H9 (cell line): ENCODE measurements around the gene TMEM107. TPM values are rescaled to one million over a fixed set of nuclear protein-coding genes. Genes with fewer than 3 reads are reported as not detected.
A peak's percentile ranks its signal among the peaks of the same experiment; 100 is the strongest.

Source experiments
- DNase-seq: peaks from one replicate; pipeline ENCODE4 v3.0.0-alpha.2; 2017
- H2AFZ ChIP-seq: one replicate; pipeline ENCODE4 v1.6.1; 2013; ENCODE audit warnings: mild to moderate bottlenecking, low read length, control low read depth, moderate library complexity
- H2AK5ac ChIP-seq: 2 replicates; pipeline ENCODE4 v1.6.1; 2013; ENCODE audit warnings: low read length, control low read depth, mixed read lengths; ENCODE audit not compliant: insufficient read length
- H2BK120ac ChIP-seq: one replicate; pipeline ENCODE4 v1.6.1; 2013; ENCODE audit warnings: low read depth, mild to moderate bottlenecking, low read length, control low read depth, inconsistent platforms; ENCODE audit not compliant: poor library complexity, severe bottlenecking
- H2BK12ac ChIP-seq: 2 replicates; pipeline ENCODE4 v1.6.1; 2013; ENCODE audit warnings: low read length, control low read depth, mixed read lengths, low read depth; ENCODE audit not compliant: insufficient read length
- H2BK15ac ChIP-seq: 2 replicates; pipeline ENCODE4 v1.6.1; 2013; ENCODE audit warnings: low read depth, low read length, control low read depth
- H2BK20ac ChIP-seq: one replicate; pipeline ENCODE4 v1.6.1; 2013; ENCODE audit warnings: low read depth, mild to moderate bottlenecking, low read length, control low read depth, inconsistent platforms; ENCODE audit not compliant: poor library complexity, severe bottlenecking
- H2BK5ac ChIP-seq: 2 replicates; pipeline ENCODE4 v1.6.1; 2013; ENCODE audit warnings: low read length, control low read depth, mixed read lengths; ENCODE audit not compliant: insufficient read length
- H3K14ac ChIP-seq: 2 replicates; pipeline ENCODE4 v1.6.1; 2013; ENCODE audit warnings: low read length, control low read depth; ENCODE audit not compliant: insufficient read depth
- H3K18ac ChIP-seq: 2 replicates; pipeline ENCODE4 v1.6.1; 2013; ENCODE audit warnings: low read depth, mild to moderate bottlenecking, mixed read lengths, low read length, control low read depth; ENCODE audit not compliant: insufficient read length
- H3K23ac ChIP-seq: 2 replicates; pipeline ENCODE4 v1.6.1; 2013; ENCODE audit warnings: low read length, control low read depth, mixed read lengths, low read depth; ENCODE audit not compliant: insufficient read length
- H3K23me2 ChIP-seq: 2 replicates; pipeline ENCODE4 v1.6.1; 2013; ENCODE audit warnings: low read depth, mild to moderate bottlenecking, mixed read lengths, low read length, control low read depth; ENCODE audit not compliant: insufficient read length, poor library complexity, severe bottlenecking
- H3K27ac ChIP-seq: 2 replicates; pipeline ENCODE4 v1.5.1; 2013; ENCODE audit warnings: low read length, control low read depth, mixed read lengths, low read depth; ENCODE audit not compliant: insufficient read length
- H3K27me3 ChIP-seq: 2 replicates; pipeline ENCODE4 v1.6.1; 2013; ENCODE audit warnings: low read length, control low read depth, inconsistent platforms; ENCODE audit not compliant: insufficient read depth
- H3K4ac ChIP-seq: 2 replicates; pipeline ENCODE4 v1.6.1; 2013; ENCODE audit warnings: low read depth, mild to moderate bottlenecking, control low read depth, inconsistent platforms, low read length, moderate library complexity
- H3K4me1 ChIP-seq: 2 replicates; pipeline ENCODE4 v1.6.1; 2013; ENCODE audit warnings: low read length, control low read depth, inconsistent platforms; ENCODE audit not compliant: insufficient read depth
- H3K4me2 ChIP-seq: 2 replicates; pipeline ENCODE4 v1.6.1; 2013; ENCODE audit warnings: low read length, control low read depth, mixed read lengths; ENCODE audit not compliant: insufficient read length, insufficient read depth
- H3K56ac ChIP-seq: 2 replicates; pipeline ENCODE4 v1.6.1; 2013; ENCODE audit warnings: low read depth, mild to moderate bottlenecking, mixed read lengths, low read length, control low read depth; ENCODE audit not compliant: insufficient read length
- H3K79me1 ChIP-seq: 2 replicates; pipeline ENCODE4 v1.6.1; 2013; ENCODE audit warnings: low read depth, mild to moderate bottlenecking, moderate library complexity, low read length, control low read depth, inconsistent platforms; ENCODE audit not compliant: insufficient read depth, poor library complexity, severe bottlenecking
- H3K79me2 ChIP-seq: 2 replicates; pipeline ENCODE4 v1.6.1; 2013; ENCODE audit warnings: low read length, control low read depth, inconsistent platforms; ENCODE audit not compliant: insufficient read depth
- H3K9ac ChIP-seq: 2 replicates; pipeline ENCODE4 v1.6.1; 2013; ENCODE audit warnings: low read length, control low read depth, mixed read lengths; ENCODE audit not compliant: insufficient read length; ENCODE audit errors: extremely low read depth
- H3K9me3 ChIP-seq: one replicate; pipeline ENCODE4 v1.6.1; 2013; ENCODE audit warnings: low read depth, low read length, inconsistent platforms; ENCODE audit not compliant: control insufficient read depth
- H3T11ph ChIP-seq: one replicate; pipeline ENCODE4 v1.6.1; 2013; ENCODE audit warnings: mild to moderate bottlenecking, low read length, control low read depth, inconsistent platforms
- H4K20me1 ChIP-seq: one replicate; pipeline ENCODE4 v1.6.1; 2013; ENCODE audit not compliant: control insufficient read depth, insufficient read length, insufficient read depth
- H4K5ac ChIP-seq: 2 replicates; pipeline ENCODE4 v1.6.1; 2013; ENCODE audit warnings: low read depth, mild to moderate bottlenecking, mixed read lengths, low read length, control low read depth; ENCODE audit not compliant: insufficient read length
- H4K8ac ChIP-seq: replicated peaks from 2 replicates; pipeline ENCODE4 v1.6.1; 2013; ENCODE audit warnings: low read length, control low read depth, mixed read lengths, low read depth; ENCODE audit not compliant: insufficient read length
- H4K91ac ChIP-seq: 2 replicates; pipeline ENCODE4 v1.6.1; 2013; ENCODE audit warnings: low read depth, mild to moderate bottlenecking, moderate library complexity, mixed read lengths, low read length, control low read depth; ENCODE audit not compliant: insufficient read length
- H3K27ac Mint-ChIP-seq, 3 experiments: 2 replicates in 2 of 3; 3 replicates in 1 of 3; pipeline ENCODE4 v1.8.0; 2020 to 2021; ENCODE audit warnings: mixed read lengths in 3 of 3, mild to moderate bottlenecking in 1 of 3, moderate library complexity in 1 of 3
- H3K27me3 Mint-ChIP-seq: 2 replicates; pipeline ENCODE4 v1.8.0; 2021; ENCODE audit warnings: low read depth, mild to moderate bottlenecking, moderate library complexity, mixed read lengths
- H3K36me3 Mint-ChIP-seq, 3 experiments: 2 replicates in 2 of 3; 3 replicates in 1 of 3; pipeline ENCODE4 v1.8.0; 2020 to 2021; ENCODE audit warnings: low read depth in 3 of 3, mixed read lengths in 3 of 3; ENCODE audit not compliant: insufficient read depth in 1 of 3
- H3K4me1 Mint-ChIP-seq, 2 experiments: 2 replicates each; pipeline ENCODE4 v1.8.0; 2020; ENCODE audit warnings: mixed read lengths in 2 of 2
- H3K4me3 Mint-ChIP-seq, 2 experiments: 2 replicates in 1 of 2; 3 replicates in 1 of 2; pipeline ENCODE4 v1.8.0; 2020 to 2021; ENCODE audit warnings: mild to moderate bottlenecking in 2 of 2, mixed read lengths in 2 of 2, moderate library complexity in 1 of 2
- H3K9me3 Mint-ChIP-seq, 2 experiments: 2 replicates in 1 of 2; 3 replicates in 1 of 2; pipeline ENCODE4 v1.8.0; 2020; ENCODE audit warnings: mild to moderate bottlenecking in 2 of 2, mixed read lengths in 2 of 2, moderate library complexity in 1 of 2
- CTCF ChIP-seq: fragments of 200-600 bp; sonication (generic); conservative IDR thresholded peaks from 3 replicates; pipeline ENCODE4 v1.8.0; 2021; ENCODE audit warnings: antibody characterized with exemption, mild to moderate bottlenecking
- WGBS: extraction: QIAGEN DNeasy Blood & Tissue Kit; methylation state at CpG from one replicate; pipeline ENCODE4 v1.1.7; 2013; ENCODE audit warnings: missing lambda C conversion rate, low lambda C conversion rate, mixed read lengths; ENCODE audit not compliant: insufficient read length; ENCODE audit errors: extremely low coverage; 5-methylcytosine and 5-hydroxymethylcytosine counted together
- total RNA-seq: library from RNA; stranded (reverse); gene quantifications from 2 replicates; pipeline ENCODE4 v1.2.1, GENCODE V29; 2021

Gene TMEM107
- total RNA-seq, 1 experiment from 2014 or later = 12.7 TPM

DNA sequence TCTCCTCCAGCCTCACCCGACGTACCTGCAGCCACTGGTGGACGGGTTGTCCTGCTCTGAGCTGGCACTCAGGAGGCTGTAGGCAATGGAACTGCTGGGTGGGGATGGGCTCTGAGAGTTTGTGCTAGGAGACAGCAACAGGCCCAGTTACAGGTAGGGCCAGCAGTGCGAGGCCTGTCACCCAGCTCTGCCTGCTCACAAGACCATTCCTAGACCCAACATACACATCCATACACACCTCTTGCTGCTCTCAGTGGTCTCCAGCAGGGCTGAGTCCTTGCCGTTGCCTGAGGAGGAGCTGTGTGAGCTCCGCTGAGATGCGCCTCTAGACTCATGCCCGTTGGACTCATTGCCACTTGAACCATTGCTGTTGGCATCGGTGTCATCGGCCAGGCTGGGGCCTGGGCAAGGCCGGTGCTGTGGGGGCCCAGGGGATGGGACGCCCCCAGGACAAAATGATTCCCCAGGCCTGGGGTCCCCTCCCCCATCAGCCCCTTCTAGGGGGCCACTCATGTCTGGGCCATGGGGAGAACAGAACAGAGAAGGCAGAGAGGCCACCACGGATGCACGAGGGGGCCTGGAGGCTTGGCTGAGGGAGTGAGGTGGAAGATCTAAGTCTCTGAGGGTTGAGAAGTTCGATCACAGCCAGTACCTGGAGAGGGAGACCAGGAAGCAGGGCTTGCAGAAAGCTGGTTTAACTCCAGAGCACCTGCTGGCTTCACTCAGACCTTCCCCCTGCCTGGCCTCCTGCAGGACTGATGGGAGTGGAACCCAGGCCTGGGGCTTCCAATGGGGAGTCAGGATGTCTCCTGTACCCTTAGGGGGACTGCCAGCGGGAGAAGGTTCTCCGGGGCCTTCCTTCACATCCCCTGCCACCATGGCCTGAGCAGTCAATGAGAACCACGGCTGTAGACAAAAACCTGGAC is 25.7 kb downstream of the TMEM107 start:
- H3K23me2 ChIP-seq = peaks cover 13% of the 10 kb centered on the region
- WGBS = no CpG with 5 or more reads among the region's 18 CpGs
- H2BK15ac ChIP-seq = no peak overlapping the region
- H2BK120ac ChIP-seq = no peak overlapping the region
- H3K4me1 Mint-ChIP-seq = peaks cover 21 to 25% of the 10 kb centered on the region in 2 experiments
- no peak for TF ChIP-seq CTCF
- no peak overlapping the region for H4K5ac ChIP-seq
- H3K9me3 ChIP-seq = no peaks in the 10 kb centered on the region
- H3K9me3 Mint-ChIP-seq = no peaks in the 10 kb centered on the region
- no peak overlapping the region for H4K8ac ChIP-seq
- no peak overlapping the region for H3K9ac ChIP-seq
- H3K4ac ChIP-seq = no peak overlapping the region
- peaks cover 5% of the 10 kb centered on the region for H3K4me1 ChIP-seq
- H2AK5ac ChIP-seq = no peak overlapping the region
- no peak overlapping the region for H3K18ac ChIP-seq
- no peak overlapping the region for H2BK5ac ChIP-seq
- peak overlapping the region; percentile 87 for H3K4me2 ChIP-seq
- no peak overlapping the region for H3K56ac ChIP-seq
- H3K27me3 Mint-ChIP-seq = peaks cover 2% of the 10 kb centered on the region
- peak overlapping the region; percentile 90 to 97 for H3K4me3 Mint-ChIP-seq
- no peak overlapping the region for H3K23ac ChIP-seq
- no peak for DNase-seq
- H2BK12ac ChIP-seq = no peak overlapping the region
- H4K20me1 ChIP-seq = no peaks in the 10 kb centered on the region
- no peak overlapping the region for H2BK20ac ChIP-seq
- H3K36me3 Mint-ChIP-seq = peaks cover 28 to 41% (median 40%) of the 10 kb centered on the region in 3 experiments
- peaks cover 2% of the 10 kb centered on the region for H3K79me1 ChIP-seq
- no peak overlapping the region for H2AFZ ChIP-seq
- H3K14ac ChIP-seq = no peak overlapping the region
- no peaks in the 10 kb centered on the region for H3K27me3 ChIP-seq
- H3T11ph ChIP-seq = no peak overlapping the region
- no peaks in the 10 kb centered on the region for H3K79me2 ChIP-seq
- no peak overlapping the region for H3K27ac Mint-ChIP-seq
- no peak overlapping the region for H4K91ac ChIP-seq
- no peak overlapping the region for H3K27ac ChIP-seq
